Left lung (tissue), 14 donors: Measurements from ENCODE around the gene TUBGCP2. TPM values are rescaled to one million over a fixed set of nuclear protein-coding genes. Genes with fewer than 3 reads are reported as not detected.

ENCODE experiments used
- ATAC-seq: fragments of 200-7000 bp; cut with Tn5 transposase; one replicate; pipeline ENCODE4 v1.9.1; 2020; ENCODE audit warnings: moderate library complexity
- DNase-seq, 4 donors: peaks; one replicate each; pipeline ENCODE4 v3.0.0-alpha.2; 2013 to 2020
- H3K27ac ChIP-seq, 2 donors: fragments of 200-600 bp; sonication (generic) in 1 of 2; one replicate each; pipeline versions ENCODE4 v1.5.0 to v1.8.0; 2020 to 2021
- H3K27me3 ChIP-seq, 2 donors: fragments of 200-600 bp; sonication (generic) in 1 of 2; one replicate each; pipeline versions ENCODE4 v1.5.0 to v1.8.0; 2020 to 2021
- H3K36me3 ChIP-seq, 2 donors: fragments of 200-600 bp; sonication (generic) in 1 of 2; one replicate each; pipeline versions ENCODE4 v1.5.0 to v1.8.0; 2020 to 2021
- H3K4me1 ChIP-seq, 2 donors: fragments of 200-600 bp; one replicate each; pipeline ENCODE4 v1.8.0; 2021
- H3K4me3 ChIP-seq, 2 donors: fragments of 200-600 bp; sonication (generic) in 1 of 2; one replicate each; pipeline versions ENCODE4 v1.5.0 to v1.8.0; 2020 to 2021; ENCODE audit warnings: mild to moderate bottlenecking in 1 of 2
- H3K9me3 ChIP-seq, 2 donors: fragments of 200-600 bp; sonication (generic) in 1 of 2; one replicate each; pipeline versions ENCODE4 v1.5.0 to v1.8.0; 2020 to 2021
- CTCF ChIP-seq, 2 donors: fragments of 200-600 bp; sonication (generic) in 1 of 2; IDR thresholded peaks; one replicate each; pipeline versions ENCODE4 v1.5.0 to v1.8.0; 2021; ENCODE audit warnings: antibody characterized with exemption in 2 of 2
- intact Hi-C, 2 donors: fragments of 100-400 bp; cut with DNase I; formaldehyde crosslinking; loops; one replicate each; pipeline versions ENCODE4 v1.11.2 to v1.14.2; 2022
- long read RNA-seq, 12 donors: library from polyadenylated mRNA in 2 of 12; unstranded in 2 of 12; transcript quantifications; one replicate each; pipeline ENCODE4 v2.0.0 and lab custom pipeline, GENCODE V29; 2019 to 2026
- polyA plus RNA-seq, 6 donors: library from polyadenylated mRNA; unstranded; fragments of 120-200 nt; gene quantifications; one replicate each; pipeline ENCODE4 v1.2.1, GENCODE V29; 2013; ENCODE audit not compliant: insufficient read length in 6 of 6
- total RNA-seq, 2 donors: library from RNA; stranded (reverse); fragmentation: NEBNext Ultra II Directional; extraction: Animal tissue kit (Norgen Biotek cat#: 25700); gene quantifications; one replicate each; pipeline ENCODE4 v1.2.1, GENCODE V29; 2021
- donor health status: DM: no; HTN: yes; CAD: no.
- donor health status: DM: no; HTN: no; CAD: no.

Gene TUBGCP2
- total RNA-seq (10 to 100 TPM; 47.2 to 62.3 TPM), polyA plus RNA-seq (10 to 100 TPM; 44.2 to 60.7 (median 52.1) TPM)
- long read RNA-seq, donor 1, full-length matches to known transcripts = 18 of 50 reads
- long read RNA-seq, donor 1, partial matches to known transcripts = 32 of 50 reads
- long read RNA-seq, donor 1, other reads (novel, unspliced or antisense) = 0 of 50 reads
- long read RNA-seq, donor 2, full-length matches to known transcripts = 18 of 54 reads
- long read RNA-seq, donor 2, partial matches to known transcripts = 36 of 54 reads
- long read RNA-seq, donor 2, other reads (novel, unspliced or antisense) = 0 of 54 reads
- long read RNA-seq, donor 3, full-length matches to known transcripts = 13 of 68 reads
- long read RNA-seq, donor 3, partial matches to known transcripts = 23 of 68 reads
- long read RNA-seq, donor 3, other reads (novel, unspliced or antisense) = 32 of 68 reads
- long read RNA-seq, donor 4, full-length matches to known transcripts = 9 of 20 reads
- long read RNA-seq, donor 4, partial matches to known transcripts = 7 of 20 reads
- long read RNA-seq, donor 4, other reads (novel, unspliced or antisense) = 4 of 20 reads
- long read RNA-seq, donor 5, full-length matches to known transcripts = 8 of 32 reads
- long read RNA-seq, donor 5, partial matches to known transcripts = 24 of 32 reads
- long read RNA-seq, donor 5, other reads (novel, unspliced or antisense) = 0 of 32 reads
- long read RNA-seq, donor 6, full-length matches to known transcripts = 9 of 19 reads
- long read RNA-seq, donor 6, partial matches to known transcripts = 10 of 19 reads
- long read RNA-seq, donor 6, other reads (novel, unspliced or antisense) = 0 of 19 reads
- long read RNA-seq, donor 7, full-length matches to known transcripts = 8 of 8 reads
- long read RNA-seq, donor 7, partial matches to known transcripts = 0 of 8 reads
- long read RNA-seq, donor 7, other reads (novel, unspliced or antisense) = 0 of 8 reads
- long read RNA-seq, donor 8, full-length matches to known transcripts = 13 of 29 reads
- long read RNA-seq, donor 8, partial matches to known transcripts = 16 of 29 reads
- long read RNA-seq, donor 8, other reads (novel, unspliced or antisense) = 0 of 29 reads
- long read RNA-seq, donor 9 = 0 reads
- long read RNA-seq, donor 10, full-length matches to known transcripts = 17 of 31 reads
- long read RNA-seq, donor 10, partial matches to known transcripts = 10 of 31 reads
- long read RNA-seq, donor 10, other reads (novel, unspliced or antisense) = 4 of 31 reads
- long read RNA-seq, donor 11, full-length matches to known transcripts = 11 of 57 reads
- long read RNA-seq, donor 11, partial matches to known transcripts = 28 of 57 reads
- long read RNA-seq, donor 11, other reads (novel, unspliced or antisense) = 18 of 57 reads
- long read RNA-seq, donor 12, full-length matches to known transcripts = 5 of 5 reads
- long read RNA-seq, donor 12, partial matches to known transcripts = 0 of 5 reads
- long read RNA-seq, donor 12, other reads (novel, unspliced or antisense) = 0 of 5 reads

- no peaks in the 10 kb centered on the region for H3K27me3 ChIP-seq
- ATAC-seq (peak; percentile 79), DNase-seq (peak; percentile 84 to 95 (median 88))
- peak within 1 kb of the TSS; percentile 89 to 98 for H3K4me3 ChIP-seq
- peaks cover 0 to 32% of the 10 kb centered on the region in 2 donors for H3K36me3 ChIP-seq
- H3K27ac ChIP-seq = peak within 1 kb of the TSS; percentile 97
- peaks cover 18 to 43% of the 10 kb centered on the region in 2 donors for H3K4me1 ChIP-seq
- intact Hi-C loops = no loop called here
- TF ChIP-seq CTCF (IDR thresholded peaks at IDR 0.05) = no peak
- no peaks in the 10 kb centered on the region for H3K9me3 ChIP-seq
Observed at GRCh38 chr10:133308421-133309099, at the start of gene TUBGCP2, which contains the start of gene ZNF511. TUBGCP2 (minus strand) TSS chr10:133308872; CDS start chr10:133302941, 5,931 bp downstream. ZNF511 (plus strand) TSS chr10:133308914; CDS start chr10:133308944, 30 bp downstream.

GRCh38 chr10:133357285-133358161, 48.9 kb upstream of the TUBGCP2 start, which contains the start of gene FUOM:
FUOM (minus strand) TSS chr10:133358019; CDS start chr10:133358007, 12 bp downstream.
- peak within 1 kb of the TSS; percentile 40 to 55 for H3K4me3 ChIP-seq
- DNase-seq (peak in 2 of 4 donors; percentile 60 to 90), ATAC-seq (peak; percentile 87)
- intact Hi-C loops = no loop called here
- H3K9me3 ChIP-seq = no peaks in the 10 kb centered on the region
- H3K4me1 ChIP-seq = peaks cover 6 to 15% of the 10 kb centered on the region in 2 donors
- peaks cover 0 to 14% of the 10 kb centered on the region in 2 donors for H3K27me3 ChIP-seq
- H3K36me3 ChIP-seq = peaks cover 0 to 19% of the 10 kb centered on the region in 2 donors
- no peak for TF ChIP-seq CTCF (IDR thresholded peaks at IDR 0.05)
- H3K27ac ChIP-seq = peak within 1 kb of the TSS in 1 of 2 donors; percentile 78

GRCh38 chr10:133356549-133357284, 48.0 kb upstream of the TUBGCP2 start:
- ATAC-seq = no peak
- Histone ChIP-seq H3K27me3 (peaks cover 0 to 19% of the 10 kb centered on the region in 2 donors), H3K4me3 (peak overlapping the region; percentile 40 to 55), H3K36me3 (peaks cover 0 to 11% of the 10 kb centered on the region in 2 donors), H3K9me3 (no peaks in the 10 kb centered on the region), H3K4me1 (peaks cover 6 to 15% of the 10 kb centered on the region in 2 donors), H3K27ac (peak overlapping the region in 1 of 2 donors; percentile 78)
- no peak for DNase-seq
- intact Hi-C loops = no loop called here
- no peak for TF ChIP-seq CTCF (IDR thresholded peaks at IDR 0.05)
